MM.1S (cell line): ENCODE data around the gene LASP1.

Source experiments
- DNase-seq: peaks from one replicate; pipeline ENCODE4 v3.0.0-alpha.2; 2015
- H2AFZ ChIP-seq: fragments of 300-600 bp; sonication (generic); 2 replicates; pipeline ENCODE4 v1.6.0; 2016; ENCODE audit warnings: antibody characterized with exemption, low read length
- H3F3A ChIP-seq: fragments of 300-600 bp; sonication (generic); 2 replicates; pipeline ENCODE4 v1.6.1; 2016; ENCODE audit warnings: mild to moderate bottlenecking, antibody characterized with exemption, low read length, moderate library complexity, mixed read lengths; ENCODE audit not compliant: insufficient read depth
- H3K27ac ChIP-seq: fragments of 300-600 bp; sonication (generic); 2 replicates; pipeline ENCODE4 v1.5.1; 2016; ENCODE audit warnings: mild to moderate bottlenecking, low read length
- H3K27me3 ChIP-seq: fragments of 300-600 bp; sonication (generic); replicated peaks from 2 replicates; pipeline ENCODE4 v1.6.0; 2016; ENCODE audit warnings: low read length; ENCODE audit not compliant: insufficient read depth
- H3K36me3 ChIP-seq: fragments of 300-600 bp; sonication (generic); replicated peaks from 2 replicates; pipeline ENCODE4 v1.6.1; 2016; ENCODE audit warnings: mild to moderate bottlenecking, low read length, mixed read lengths; ENCODE audit not compliant: insufficient read depth
- H3K4me1 ChIP-seq: fragments of 300-600 bp; sonication (generic); 2 replicates; pipeline ENCODE4 v1.6.1; 2016; ENCODE audit warnings: low read length, mixed read lengths
- H3K4me2 ChIP-seq: fragments of 300-600 bp; sonication (generic); 2 replicates; pipeline ENCODE4 v1.6.0; 2016; ENCODE audit warnings: low read depth, low read length
- H3K4me3 ChIP-seq: fragments of 300-600 bp; sonication (generic); 2 replicates; pipeline ENCODE4 v1.5.1; 2016; ENCODE audit warnings: low read length, mixed read lengths
- H3K79me2 ChIP-seq: fragments of 300-600 bp; sonication (generic); 2 replicates; pipeline ENCODE4 v1.6.1; 2016; ENCODE audit warnings: mixed run types, low read length, mixed read lengths
- H3K9ac ChIP-seq: fragments of 300-600 bp; sonication (generic); 2 replicates; pipeline ENCODE4 v1.6.1; 2016; ENCODE audit warnings: low read length, mixed read lengths
- H3K9me2 ChIP-seq: fragments of 300-600 bp; sonication (generic); replicated peaks from 2 replicates; pipeline ENCODE4 v1.6.1; 2016; ENCODE audit warnings: mild to moderate bottlenecking, low read length, mixed read lengths; ENCODE audit not compliant: insufficient read depth
- H3K9me3 ChIP-seq: fragments of 300-600 bp; sonication (generic); replicated peaks from 2 replicates; pipeline ENCODE4 v1.6.1; 2016; ENCODE audit warnings: mild to moderate bottlenecking, low read length, mixed read lengths; ENCODE audit not compliant: insufficient read depth
- H4K20me1 ChIP-seq: fragments of 300-600 bp; sonication (generic); 2 replicates; pipeline ENCODE4 v1.6.1; 2016; ENCODE audit warnings: mild to moderate bottlenecking, low read length, moderate library complexity, mixed read lengths; ENCODE audit not compliant: insufficient read depth
- CTCF ChIP-seq: fragments of 300-600 bp; sonication (generic); IDR thresholded peaks from 2 replicates; pipeline ENCODE4 v1.5.1; 2016; ENCODE audit warnings: antibody characterized with exemption, low read length, mixed read lengths
- EZH2 ChIP-seq: fragments of 300-600 bp; sonication (generic); optimal IDR thresholded peaks from 2 replicates; pipeline ENCODE3; 2017; ENCODE audit warnings: low read depth, mild to moderate bottlenecking, antibody characterized with exemption, low read length, mixed read lengths
- EZH2phosphoT487 ChIP-seq: fragments of 300-600 bp; sonication (generic); IDR thresholded peaks from 2 replicates; pipeline ENCODE4 v1.6.1; 2018; ENCODE audit warnings: antibody characterized with exemption, low read length

LASP1 gene

GRCh38 chr17:38889745-38890409 is 20.0 kb downstream of the LASP1 start:
- no peaks in the 10 kb centered on the region for H3F3A ChIP-seq
- H3K9me2 ChIP-seq, result no peaks in the 10 kb centered on the region
- no peak for TF ChIP-seq EZH2
- no peak for TF ChIP-seq CTCF
- no peak for TF ChIP-seq EZH2phosphoT487
- DNase-seq, result no peak
- no peaks in the 10 kb centered on the region for H3K9me3 ChIP-seq
- H3K79me2 ChIP-seq, result peaks cover 56% of the 10 kb centered on the region
- H3K4me1 ChIP-seq, result no peaks in the 10 kb centered on the region
- H3K4me3 ChIP-seq, result no peak overlapping the region
- no peaks in the 10 kb centered on the region for H3K27me3 ChIP-seq
- no peak overlapping the region for H3K9ac ChIP-seq
- H3K27ac ChIP-seq, result no peak overlapping the region
- H2AFZ ChIP-seq, result no peak overlapping the region
- no peaks in the 10 kb centered on the region for H3K36me3 ChIP-seq
- H3K4me2 ChIP-seq, result no peak overlapping the region
- 0 out of 2 replicates have a peak, but pooled peaks cover 3% of the 10 kb centered on the region for H4K20me1 ChIP-seq

GRCh38 chr17:38890410-38890746 is 20.5 kb downstream of the LASP1 start:
- H3F3A ChIP-seq, result no peaks in the 10 kb centered on the region
- H3K4me3 ChIP-seq, result no peak overlapping the region
- H2AFZ ChIP-seq, result no peak overlapping the region
- H3K4me2 ChIP-seq, result no peak overlapping the region
- H4K20me1 ChIP-seq, result 0 out of 2 replicates have a peak, but pooled peaks cover 3% of the 10 kb centered on the region
- no peaks in the 10 kb centered on the region for H3K4me1 ChIP-seq
- H3K27ac ChIP-seq, result no peak overlapping the region
- H3K9ac ChIP-seq, result no peak overlapping the region
- H3K9me3 ChIP-seq, result no peaks in the 10 kb centered on the region
- H3K79me2 ChIP-seq, result peaks cover 51% of the 10 kb centered on the region
- no peaks in the 10 kb centered on the region for H3K27me3 ChIP-seq
- no peaks in the 10 kb centered on the region for H3K9me2 ChIP-seq
- no peaks in the 10 kb centered on the region for H3K36me3 ChIP-seq
- DNase-seq, result no peak
- TF ChIP-seq CTCF (no peak), EZH2phosphoT487 (no peak), EZH2 (no peak)

- Histone ChIP-seq H3K4me2 (no peak overlapping the region), H3K4me1 (0 out of 2 replicates have a peak, but pooled peaks cover 2% of the 10 kb centered on the region), H3K27ac (no peak overlapping the region), H3K9me2 (no peaks in the 10 kb centered on the region), H4K20me1 (0 out of 2 replicates have a peak, but pooled peaks cover 3% of the 10 kb centered on the region), H3K9me3 (no peaks in the 10 kb centered on the region), H3K4me3 (no peak overlapping the region), H2AFZ (no peak overlapping the region), H3K36me3 (no peaks in the 10 kb centered on the region), H3F3A (no peaks in the 10 kb centered on the region), H3K9ac (no peak overlapping the region), H3K27me3 (no peaks in the 10 kb centered on the region), H3K79me2 (peaks cover 41% of the 10 kb centered on the region)
- DNase-seq, result no peak
- no peak for TF ChIP-seq EZH2
- no peak for TF ChIP-seq CTCF
Measured at GRCh38 chr17:38891441-38891840, 21.6 kb downstream of the LASP1 start.
